HuH-7 (cell line): ENCODE measurements around the gene ENPP7.

Experiments
- DNase-seq: peaks from one replicate; pipeline ENCODE4 v3.0.0; 2011; ENCODE audit warnings: low spot score

The ENPP7 gene

GRCh38 chr17:79791735-79792161 lies 61.0 kb downstream of the ENPP7 start:
- no peak for DNase-seq
